Measurements from ENCODE around the gene ASCL3.
"Not testable (repeated sequence)": the region's sequence is repeated elsewhere in the genome, so short reads cannot be mapped to it uniquely, and the experiment has no call there.

ASCL3 gene

DNA sequence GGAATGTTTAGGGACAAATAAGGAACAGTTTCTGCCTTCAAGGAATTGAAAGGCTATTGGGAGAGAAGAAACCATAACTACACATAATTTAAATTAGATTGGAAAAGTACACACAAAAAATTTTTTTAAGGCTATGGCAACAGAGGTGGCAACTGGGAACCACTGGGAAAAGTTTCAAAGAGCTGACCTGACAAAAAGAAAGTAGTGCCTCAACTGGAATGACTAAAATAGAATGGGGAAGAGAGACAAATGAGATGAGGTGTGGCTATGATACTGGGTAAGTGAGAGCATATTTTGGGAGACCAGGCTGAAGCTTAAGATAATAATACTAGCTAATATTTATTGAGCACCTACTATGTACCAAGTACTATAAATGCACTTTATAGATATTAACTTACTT lies 34.7 kb downstream of the ASCL3 start:
- no peak for DNase-seq

DNA sequence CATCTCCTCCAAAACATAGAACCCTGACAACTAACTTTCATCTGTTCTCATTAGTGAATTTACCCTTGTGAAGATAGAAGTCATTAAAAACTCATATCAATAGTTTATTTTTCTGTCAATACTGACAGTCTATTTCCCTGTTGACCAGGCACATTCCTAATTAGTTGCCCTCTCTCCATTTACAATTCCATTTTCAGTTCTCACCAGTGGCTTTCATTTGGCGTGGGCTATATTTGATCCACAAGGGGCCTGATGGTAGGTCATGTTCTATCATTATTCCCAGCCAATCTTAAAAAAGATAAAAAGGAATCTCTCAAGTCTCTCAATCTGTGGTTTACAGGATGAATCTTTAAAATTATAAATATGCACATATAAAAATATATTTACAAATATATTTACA lies 35.7 kb downstream of the ASCL3 start:
- DNase-seq = no peak

DNA sequence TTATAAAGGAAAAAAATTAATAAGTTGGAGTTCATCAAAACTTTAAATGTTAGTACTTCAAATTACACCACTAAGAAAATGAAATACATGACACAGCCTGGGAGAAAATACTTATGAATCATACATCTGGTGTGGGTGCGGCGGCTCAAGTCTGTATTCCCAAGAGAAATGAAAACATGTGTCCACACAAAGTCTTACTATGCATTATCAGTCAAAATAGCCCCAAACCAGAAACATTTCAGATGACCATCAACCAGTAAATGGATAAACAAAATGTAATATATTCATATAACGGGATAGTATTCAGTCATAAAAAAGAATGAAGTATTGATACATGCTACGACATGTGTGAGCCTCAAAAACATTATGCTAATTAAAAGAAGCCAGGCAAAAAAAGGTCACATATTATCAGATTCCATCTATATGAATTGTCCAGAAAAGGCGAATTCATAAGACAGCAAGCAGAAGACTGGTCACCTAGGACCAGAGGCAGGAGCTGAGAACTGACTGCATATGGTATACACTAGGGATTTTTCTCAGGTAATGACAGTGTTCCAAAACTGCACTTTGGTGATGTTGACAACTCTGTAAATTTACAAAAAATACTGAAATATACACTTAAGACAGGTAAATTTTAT lies 37.2 kb downstream of the ASCL3 start:
- no peak for DNase-seq

DNA sequence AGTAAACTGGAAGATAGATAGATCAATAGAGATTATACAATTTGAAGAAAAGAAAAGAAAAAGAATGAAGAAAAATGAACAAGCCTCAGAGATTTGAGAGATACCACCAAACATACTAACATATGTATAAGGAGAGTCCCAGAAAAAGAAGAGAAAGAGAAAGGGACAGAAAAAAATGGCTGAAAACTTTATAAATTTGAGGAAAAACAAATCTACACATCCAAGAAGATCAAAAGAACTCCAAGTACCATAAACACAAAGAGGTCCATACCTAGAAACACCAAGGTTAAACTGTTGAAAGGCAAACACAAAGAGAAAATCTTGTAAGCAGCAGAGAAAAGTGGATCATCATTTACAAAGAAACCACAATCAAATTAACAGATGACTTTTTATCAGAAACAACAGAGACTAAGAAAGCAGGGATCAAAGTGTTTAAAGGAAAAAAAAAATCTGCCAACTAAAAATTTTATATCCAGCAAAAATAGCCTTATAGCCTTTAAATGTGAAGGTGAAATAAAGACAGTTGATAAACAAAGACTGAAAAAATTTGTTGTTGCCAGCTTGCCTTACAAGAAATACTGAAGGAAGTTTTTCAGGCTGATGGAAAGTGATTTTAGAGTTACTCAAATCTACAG lies 43.6 kb downstream of the ASCL3 start:
- no peak for DNase-seq

DNA sequence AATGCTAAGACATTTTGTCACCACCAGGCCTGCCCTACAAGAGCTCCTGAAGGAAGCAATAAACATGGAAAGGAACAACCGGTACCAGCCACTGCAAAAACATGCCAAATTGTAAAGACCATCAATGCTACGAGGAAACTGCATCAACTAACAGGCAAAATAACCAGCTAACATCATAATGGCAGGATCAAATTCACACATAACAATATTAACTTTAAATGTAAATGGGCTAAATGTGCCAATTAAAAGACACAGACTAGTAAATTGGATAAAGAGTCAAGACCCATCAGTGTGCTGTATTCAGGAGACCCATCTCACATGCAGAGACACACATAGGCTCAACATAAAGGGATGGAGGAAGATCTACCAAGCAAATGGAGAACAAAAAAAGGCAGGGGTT lies 51.6 kb downstream of the ASCL3 start:
- DNase-seq = not testable (repeated sequence)

All from NCI-H526 (cell line).